C1 segment of cervical spinal cord (tissue), 14 donors: Measurements from ENCODE around the gene PAQR5.
A peak's percentile ranks its signal among the peaks of the same experiment; 100 is the strongest.

ENCODE experiments used
- DNase-seq, 14 donors: peaks; one replicate each; lab custom pipeline; 2025; lab: John Stamatoyannopoulos, UW

Gene PAQR5

DNA sequence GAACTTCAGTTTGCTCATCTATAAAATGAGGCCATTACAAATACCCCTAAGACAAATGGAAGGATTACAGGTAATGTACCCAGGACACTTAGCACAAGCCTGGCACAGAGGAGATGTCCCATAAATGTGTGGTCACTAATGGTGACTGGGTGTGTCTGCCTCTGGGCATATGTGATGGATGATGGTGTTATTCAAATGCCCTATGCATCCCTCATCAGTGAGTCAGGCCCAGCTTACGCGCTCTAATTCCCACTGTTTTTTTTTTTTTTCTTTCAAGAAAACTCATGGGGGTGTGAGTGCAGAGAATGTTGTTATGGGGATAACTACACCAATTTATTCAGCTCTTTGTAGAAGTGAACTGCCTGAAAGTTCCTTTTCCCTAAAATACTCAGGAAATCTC is 91.9 kb downstream of the PAQR5 start:
- DNase-seq = no peak

DNA sequence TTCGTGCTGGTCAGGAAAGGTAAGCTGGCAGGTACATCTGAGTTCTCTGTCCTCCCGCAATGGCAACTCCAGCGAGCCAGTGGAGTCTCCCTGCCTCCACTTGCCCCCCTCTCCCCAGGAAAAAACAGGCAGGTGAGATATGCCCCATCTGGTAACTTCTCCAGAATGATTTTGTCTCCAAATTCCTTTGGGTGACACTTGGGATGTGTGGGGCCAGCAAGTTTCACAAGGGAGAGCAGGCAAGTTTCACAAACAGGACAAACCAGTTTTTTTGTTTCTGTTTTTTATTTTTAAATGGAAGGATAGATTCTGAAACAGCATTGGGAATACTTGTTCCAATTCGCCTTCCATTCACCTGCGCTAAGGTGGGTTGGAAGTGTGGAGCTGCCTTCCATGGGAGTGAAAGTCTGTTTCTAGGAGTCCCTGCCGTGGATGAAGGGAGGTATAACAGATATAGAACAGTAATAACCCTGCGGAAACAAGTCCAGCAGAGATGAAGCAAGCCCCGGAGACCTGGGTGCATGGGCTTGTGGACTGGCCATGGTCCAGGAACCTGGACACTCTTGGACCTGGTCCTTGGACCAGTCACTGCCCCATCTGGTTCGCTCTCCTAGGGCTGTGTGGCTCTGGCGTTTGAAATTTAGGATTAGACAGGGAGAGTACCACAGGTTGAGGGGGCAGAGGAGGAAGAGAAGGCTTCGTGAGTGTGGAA is 92.5 kb downstream of the PAQR5 start:
- peak in 1 of 14 donors; percentile 69 for DNase-seq

DNA sequence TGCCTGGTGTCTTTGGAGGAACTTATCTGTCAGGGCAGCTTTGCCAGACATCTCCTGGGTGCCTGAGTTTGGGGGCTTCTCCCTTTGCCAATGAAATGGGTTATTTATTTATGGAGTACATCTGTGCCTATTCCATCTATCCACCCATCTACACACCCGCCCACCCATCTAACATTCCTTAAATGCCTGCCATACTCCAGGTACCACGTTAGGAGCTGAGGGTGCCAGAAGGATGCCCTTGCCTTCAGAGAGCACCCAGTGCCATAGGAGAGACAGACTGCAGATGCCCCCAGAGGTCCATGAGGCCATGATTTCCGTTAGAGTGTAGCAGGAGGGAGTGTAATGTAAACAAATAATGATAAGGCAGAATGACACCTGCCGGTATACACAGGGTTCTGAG is 93.6 kb downstream of the PAQR5 start:
- DNase-seq = no peak

DNA sequence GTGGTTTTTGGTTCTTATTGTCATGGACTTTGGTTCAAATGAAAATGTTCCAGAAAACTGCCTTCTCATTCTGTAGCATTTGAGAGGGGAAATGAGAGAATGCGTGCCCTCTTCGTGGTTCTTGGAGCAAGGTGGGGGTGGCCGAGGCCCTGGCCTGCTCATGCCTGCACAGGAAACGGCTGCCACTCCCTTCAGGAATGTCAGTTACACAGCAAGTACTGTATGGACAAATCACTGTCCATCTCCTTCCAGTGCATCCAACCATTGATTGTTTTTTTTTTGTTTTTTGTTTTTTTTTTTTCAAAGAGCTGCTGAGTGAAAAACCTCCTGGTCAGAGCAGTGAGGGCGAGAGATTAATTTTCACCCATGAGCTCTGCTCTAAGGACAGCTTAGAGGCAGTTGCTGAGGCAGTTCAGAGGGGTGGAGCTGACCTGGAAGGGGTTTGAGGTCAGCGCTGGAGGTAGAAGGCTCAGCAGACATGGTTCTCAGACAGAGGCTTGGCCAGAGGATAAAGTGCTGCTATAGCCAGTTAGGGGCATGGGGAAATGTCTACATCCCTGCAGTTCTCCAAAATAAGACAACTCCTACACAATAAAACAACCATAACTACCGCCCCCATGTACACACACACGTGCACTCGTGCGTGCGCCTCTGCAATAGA is 95.2 kb downstream of the PAQR5 start:
- DNase-seq = no peak

DNA sequence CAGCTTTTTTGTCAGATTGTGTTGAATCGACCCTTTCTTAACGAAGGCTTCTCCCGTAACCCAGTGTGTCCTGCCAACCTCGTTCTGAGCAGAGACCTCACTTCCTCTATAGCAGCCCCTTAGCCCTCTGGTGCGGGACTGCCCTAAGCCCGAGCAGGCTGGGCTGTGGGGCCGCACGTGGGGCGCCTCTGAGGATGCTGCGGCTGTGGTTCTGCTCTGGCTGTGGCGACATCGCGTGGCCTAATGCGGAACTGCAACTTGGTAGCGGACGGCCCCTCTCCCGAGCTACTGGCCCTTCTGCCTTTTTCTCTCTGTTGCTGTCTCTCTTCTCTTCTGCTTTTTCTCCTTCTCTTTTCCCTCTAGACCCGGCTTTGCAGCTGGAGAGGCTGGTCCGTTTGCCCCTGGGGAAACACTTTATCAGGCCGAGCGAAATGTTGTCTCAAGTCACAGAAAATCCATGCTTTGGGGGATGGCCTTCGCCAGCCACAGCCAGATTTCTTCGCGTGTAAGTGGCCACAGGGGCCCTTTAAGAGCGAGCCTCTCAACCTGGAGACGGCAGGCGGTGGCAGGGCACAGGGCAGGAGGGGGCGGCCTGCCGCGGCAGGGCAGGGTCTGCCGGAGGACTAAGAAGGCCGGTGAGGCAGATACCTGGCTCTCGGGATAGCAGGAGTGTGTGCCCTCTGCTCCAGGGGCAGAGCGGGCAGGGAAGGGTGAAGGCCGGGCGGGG is 96.0 kb downstream of the PAQR5 start:
- peak in 13 of 14 donors; percentile 9 to 82 (median 63) for DNase-seq

DNA sequence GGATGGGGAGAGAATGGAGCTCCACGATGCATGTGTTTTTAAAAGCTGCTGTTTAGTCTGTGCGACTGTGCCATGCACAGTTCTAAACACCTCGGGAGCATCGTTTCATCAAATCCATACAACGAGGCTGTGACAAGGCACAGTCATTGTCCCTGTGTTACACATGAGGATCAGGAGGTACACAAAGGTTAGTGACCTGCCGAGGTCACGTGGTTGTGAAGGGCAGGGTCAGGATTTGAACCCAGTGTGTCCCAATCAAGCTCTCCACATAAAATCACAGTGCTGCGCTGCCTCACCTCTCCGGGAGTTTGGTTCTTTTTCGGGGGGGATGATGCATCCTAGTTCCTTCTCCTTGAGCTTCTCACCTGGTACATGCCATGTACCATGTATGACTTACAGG is 96.7 kb downstream of the PAQR5 start:
- DNase-seq = no peak

DNA sequence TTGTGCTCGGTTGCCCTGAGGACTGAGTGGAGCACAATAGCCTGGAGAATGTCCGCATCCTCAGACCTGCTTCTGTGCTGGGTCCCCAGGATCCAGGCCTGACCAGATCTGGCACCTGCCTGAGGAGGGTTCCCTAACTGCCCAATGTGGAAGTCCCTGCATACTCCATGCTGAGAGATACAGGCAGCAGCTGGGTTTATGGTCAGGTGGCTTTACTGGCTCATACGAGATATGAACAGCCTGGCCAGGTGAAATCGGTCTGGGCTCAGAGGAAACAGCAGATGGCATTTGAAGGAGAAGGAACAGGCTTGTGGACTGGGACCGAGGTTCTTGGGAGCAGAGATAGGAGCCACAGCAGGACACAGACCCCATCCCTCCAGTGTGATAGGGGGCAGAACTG is 97.3 kb downstream of the PAQR5 start:
- DNase-seq = peak in 1 of 14 donors; percentile 91

DNA sequence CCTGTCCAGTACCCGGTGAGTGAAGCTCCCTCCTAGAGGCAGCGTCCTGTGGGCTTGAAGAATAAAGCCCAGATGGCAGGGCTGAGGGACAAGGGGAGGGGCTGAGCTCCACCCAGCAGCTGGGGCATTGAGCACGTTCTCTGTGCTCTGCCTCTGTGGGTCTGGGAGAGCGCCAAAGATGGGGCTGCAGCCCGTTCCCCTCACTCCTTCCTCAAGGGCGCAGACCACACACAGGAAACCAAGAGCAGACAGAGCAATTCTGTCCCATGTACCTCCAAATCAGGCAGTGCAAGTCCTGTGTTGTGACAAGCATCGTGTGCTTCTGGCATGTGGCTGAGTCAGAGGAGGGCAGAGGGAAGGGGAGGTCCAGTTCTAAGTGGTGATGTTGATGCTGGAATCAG is 99.8 kb downstream of the PAQR5 start:
- DNase-seq = no peak

DNA sequence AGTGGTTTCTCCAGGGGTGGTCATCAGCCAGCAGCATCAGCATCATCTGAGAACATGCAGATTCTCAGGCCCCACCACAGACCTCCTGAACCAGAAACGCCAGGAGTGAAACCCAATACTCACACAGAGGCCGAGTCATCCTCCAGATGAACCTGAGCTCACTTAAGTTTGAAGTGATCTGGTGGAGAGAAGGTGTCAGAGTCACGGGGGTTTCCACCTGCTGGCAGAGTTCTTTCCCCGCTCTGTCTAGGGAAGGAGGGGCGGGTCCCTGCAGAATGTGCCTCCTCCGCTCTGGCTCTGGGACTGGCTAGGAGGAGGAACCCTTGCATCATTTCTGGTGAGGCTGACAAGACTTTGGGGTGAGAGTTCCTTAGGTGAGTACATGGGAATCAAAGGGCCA is 102.1 kb downstream of the PAQR5 start:
- DNase-seq = no peak

DNA sequence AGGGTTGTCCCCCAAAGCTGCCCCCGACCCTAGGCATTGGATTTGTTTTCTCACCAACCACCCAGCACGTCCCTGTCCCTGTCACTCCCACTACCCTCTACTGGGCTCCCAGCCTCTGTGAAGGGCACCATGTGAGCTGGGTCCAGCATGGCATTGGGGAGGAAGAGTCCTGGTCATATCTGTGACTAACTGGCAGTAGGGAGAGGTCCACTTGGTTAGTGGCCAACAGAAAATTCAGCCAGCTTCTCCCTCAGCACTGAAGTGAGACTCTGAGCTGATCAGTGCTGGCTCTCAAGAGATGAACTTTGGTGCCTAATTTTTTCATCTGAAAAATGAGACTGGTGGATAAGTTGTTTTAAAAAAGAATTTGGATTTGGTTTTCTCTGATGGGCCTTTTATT is 104.1 kb downstream of the PAQR5 start:
- no peak for DNase-seq

DNA sequence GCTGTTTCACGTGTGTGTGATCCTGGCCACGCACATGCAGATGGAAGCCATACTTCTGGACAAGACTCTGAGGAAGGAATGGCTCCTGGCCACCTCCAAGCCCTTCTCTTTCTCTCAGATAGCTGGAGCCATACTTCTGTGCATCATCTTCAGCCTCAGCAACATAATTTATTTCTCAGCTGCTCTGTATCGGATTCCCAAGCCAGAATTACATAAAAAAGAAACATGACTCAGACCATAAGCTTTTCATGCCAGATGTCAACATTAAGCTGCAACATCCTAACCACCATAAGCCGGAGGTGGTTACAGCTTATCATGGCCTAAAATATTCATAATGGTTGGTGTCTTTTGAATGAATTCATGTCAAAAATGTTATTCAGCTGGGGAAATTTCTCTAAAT is 104.9 kb downstream of the PAQR5 start:
- no peak for DNase-seq

DNA sequence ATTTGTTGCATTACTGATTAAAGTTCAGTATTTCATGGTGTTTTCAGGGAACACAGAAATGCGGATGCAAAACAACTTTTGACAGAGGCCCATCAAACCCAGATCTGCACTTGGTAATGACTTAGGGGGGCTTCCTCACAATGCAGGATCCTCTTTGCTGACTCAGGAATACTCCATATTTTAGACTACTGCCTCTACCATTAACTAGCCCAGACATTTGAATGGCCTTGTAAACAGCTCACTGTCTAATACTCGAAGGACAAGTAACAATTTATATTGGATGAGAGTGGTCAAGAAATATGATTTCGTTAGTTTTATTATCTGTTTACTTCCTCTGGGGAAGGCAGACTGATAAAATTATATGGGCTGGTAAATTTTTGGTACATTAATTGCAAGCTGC is 106.4 kb downstream of the PAQR5 start:
- no peak for DNase-seq

DNA sequence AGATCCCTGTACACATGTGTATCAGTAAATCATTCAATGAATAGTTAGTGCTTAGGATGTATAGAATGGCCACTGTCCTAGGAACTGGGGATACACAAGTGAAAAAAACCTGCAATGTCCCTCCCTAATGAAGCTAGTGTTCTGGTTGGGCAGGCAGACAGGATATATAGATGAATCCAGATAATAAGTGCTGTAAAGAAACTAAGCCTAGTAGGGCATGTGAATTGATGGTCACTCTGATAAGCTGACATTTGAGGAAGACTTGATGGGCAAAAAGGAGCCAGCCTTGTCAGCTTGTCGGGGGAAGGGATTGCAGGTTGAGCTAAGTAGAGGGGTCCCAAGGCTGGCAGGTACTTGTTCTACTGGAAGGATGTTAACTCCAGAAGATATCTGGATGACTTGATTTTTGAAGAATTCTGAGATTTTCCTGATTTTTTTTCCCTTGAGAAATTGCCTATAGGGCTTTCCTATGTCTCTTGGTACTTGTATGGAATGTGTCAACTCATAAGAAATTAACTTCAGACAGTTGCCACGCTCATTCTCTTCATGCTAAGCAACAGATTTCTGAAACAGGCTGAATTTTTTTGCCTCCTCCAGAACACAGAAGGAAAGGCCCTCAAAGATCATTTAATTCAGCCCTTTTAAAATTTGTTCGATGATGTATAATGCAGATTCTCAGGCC is 109.1 kb downstream of the PAQR5 start:
- DNase-seq = no peak

DNA sequence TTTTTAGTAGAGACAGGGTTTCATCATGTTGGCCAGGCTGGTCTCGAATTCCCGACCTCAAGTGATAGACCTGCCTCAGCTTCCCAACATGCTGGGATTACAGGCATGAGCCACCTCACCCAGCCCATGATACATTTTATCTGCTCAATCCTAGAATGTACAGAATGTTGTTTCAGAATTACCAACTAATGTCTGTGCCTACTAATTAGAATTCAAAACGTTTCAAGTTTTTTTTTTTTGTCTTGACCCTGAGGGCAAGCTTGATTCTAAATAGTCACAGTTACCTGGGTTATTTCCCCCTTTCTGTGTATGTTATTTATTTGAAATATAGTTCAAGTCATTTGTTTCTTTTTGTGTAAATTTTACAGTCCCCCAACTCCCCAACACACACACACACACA is 110.1 kb downstream of the PAQR5 start:
- DNase-seq = no peak

DNA sequence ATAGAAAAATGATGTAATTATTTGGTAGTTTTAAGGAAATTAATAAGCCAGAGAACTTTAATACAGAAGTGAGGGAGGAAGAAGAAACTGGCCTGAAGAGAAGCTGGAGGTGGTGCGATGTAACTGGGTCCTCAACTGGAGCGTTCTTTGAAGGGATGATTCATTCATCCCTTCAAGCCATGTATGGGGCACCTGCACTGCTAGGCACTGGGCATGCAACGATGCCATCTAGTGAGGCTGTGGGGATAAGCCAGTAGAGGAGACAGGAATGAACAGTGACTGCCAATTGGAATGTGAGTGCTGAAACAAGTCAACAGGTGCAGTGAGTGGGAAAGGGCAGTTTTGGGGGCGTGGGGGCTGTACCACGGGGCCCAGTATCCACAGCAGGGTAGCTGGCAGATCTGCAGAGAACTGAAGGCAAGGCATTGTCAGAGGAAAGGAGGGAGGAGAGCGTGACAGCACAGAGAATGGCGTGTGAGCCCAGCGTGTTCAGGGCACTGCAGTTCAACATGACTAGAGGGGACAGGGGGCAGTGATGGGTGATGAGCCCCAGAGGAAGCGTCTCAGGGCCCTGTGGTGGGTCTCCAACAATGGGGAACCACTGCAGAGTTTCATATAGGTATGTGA is 111.6 kb downstream of the PAQR5 start:
- DNase-seq = peak in 1 of 14 donors; percentile 23

DNA sequence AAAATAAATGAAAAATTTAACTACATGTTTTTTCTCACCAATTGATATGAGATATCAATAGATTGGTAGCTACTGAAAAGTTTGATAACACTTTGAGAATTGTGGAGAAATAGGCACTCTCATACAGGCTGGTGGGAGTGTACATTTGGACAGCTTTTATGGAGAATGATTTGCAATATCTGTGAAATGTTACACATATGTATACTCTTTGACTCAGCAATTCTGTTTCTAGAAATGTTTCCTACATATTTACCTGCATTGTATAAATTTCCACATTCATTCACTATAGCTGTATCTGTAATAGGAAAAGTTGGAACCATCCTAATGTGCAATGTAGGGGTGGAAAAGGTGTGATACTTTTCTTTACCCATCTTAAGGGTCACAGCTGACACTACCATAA is 113.6 kb downstream of the PAQR5 start:
- no peak for DNase-seq

DNA sequence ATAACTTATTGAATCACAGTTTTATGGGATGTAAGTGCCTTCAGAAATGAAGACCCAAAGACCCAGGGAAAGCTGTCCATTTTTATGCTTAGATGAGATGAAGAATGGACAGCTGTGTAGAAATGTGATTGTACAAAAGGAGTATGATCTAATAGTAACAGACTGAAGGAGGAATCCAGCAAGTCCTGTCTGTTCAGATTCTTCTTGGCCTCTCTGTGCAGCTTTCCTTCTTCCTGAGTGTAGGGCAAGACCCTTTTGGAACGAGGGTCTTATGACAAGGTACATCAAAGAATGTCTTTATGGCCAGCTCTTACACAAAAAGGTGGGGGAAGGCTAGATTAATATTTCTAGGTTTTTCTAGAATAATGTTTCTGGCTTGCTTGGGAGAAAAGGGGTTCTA is 114.0 kb downstream of the PAQR5 start:
- DNase-seq = no peak

DNA sequence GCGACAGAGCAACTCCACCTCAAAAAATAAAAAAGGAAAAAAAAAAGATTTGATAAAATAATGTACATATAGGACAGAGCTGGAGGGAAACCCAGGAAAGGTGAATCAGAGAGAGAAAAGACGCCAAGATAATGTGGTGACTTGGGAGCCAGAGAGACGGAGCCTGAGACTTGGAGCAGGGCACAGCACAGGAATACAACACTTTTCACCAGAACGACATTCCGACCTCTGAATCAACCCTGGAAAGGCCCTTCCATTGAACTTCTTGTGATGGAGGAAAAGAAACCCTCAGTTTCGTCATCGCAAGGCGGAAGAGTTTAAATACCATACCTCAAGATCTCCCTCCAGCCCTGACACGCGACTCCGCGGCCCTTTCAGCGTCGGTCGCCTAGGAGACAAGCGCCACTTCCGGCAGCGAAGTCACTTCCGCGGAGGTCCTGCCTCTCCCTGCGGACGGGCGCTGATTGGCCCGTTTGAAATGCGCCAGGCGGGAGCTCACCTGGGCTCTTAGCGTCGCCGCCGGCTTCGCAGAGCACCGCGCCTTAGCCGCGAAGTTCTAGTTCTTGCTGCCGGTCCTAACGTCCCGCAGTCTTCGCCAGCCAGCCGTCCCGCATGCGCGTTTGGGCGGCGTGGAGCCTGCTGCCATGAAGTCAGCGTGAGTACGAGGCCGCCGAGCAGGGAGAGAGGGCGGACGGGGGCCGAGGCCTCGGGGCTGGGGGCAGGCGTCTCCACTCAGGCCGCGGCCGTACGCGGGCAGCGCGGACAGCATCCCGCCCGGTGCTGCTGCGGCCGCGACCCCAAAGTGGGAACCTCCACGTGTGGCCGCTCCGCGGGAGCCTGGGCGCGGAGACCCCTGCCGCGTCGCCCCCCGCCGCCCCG is 115.3 kb downstream of the PAQR5 start, which contains the start of gene KIF23:
Gene KIF23, plus strand, starts transcription at position 528 of the 879 bp plus-strand sequence. Its CDS starts 117 bp downstream, at position 645.
- peak in 13 of 14 donors; percentile 16 to 80 (median 60) for DNase-seq

DNA sequence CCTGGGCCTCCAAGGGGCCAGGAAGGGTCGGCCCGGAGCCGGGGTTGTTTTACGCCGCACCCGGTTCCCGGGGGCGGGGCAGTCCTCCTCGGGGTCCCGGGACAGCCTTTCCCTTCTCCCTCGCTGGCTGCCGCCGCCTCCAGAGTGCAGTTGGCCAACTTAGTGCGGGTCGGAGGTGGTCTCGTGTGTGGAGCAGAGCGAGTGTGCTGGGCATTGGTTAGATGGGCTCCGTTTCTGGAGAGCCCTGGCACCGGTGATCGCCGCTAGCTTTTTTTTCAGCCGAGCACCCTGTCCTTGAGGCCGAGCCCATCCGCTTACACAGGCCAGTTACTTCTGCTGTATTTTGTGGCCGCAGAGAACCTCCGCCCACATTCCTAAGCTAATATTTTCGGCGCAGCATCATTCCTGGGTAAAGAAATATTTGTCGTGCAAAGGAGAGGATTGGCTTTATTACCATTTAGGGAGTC is 116.0 kb downstream of the PAQR5 start:
- no peak for DNase-seq

DNA sequence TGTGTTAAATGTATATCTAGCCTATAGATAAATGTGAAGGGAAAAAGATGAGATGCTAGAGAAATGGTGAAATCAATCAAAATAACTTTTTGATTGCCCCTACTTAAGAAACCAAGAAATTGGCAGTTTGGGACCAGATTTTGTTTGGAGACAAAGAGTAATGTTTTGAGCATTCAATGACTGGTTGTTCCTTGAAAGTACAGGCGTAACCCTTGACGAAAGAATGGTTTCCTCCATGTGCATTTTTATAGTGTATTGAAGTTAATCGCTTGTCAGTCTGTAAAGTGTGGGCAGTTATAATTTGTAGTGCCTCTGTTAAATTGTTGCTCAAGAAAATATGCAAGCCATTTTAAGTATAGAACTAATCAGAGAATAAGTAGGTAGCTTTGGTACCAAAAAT is 116.7 kb downstream of the PAQR5 start:
- no peak for DNase-seq
